ENCODE results near the gene TRIM41. TPM values are rescaled to one million over a fixed set of nuclear protein-coding genes. Genes with fewer than 3 reads are reported as not detected.
A peak's percentile ranks its signal among the peaks of the same experiment; 100 is the strongest.

TRIM41 gene
- total and polyA plus RNA-seq, 2 of the 13 experiments (the other 11 are each of a cell fraction or from before 2014, with no cell fraction given): 10.2 to 16.7 TPM

- no peak for ATAC-seq
- CTCF ChIA-PET (ENCODE audit: low intra/inter-chr PET ratio, low total read pairs): interaction anchor here (0.8 kb wide), 1 partner anchor 26 kb away, joined by 3 read pairs; no protein-coding TSS in a partner anchor
- no peaks in the 10 kb centered on the region for H3K79me2 ChIP-seq (ENCODE audit: insufficient read depth, low read length)
- peaks cover 49% of the 10 kb centered on the region for H3K4me1 ChIP-seq (ENCODE audit: insufficient read depth, low read length)
- peak overlapping the region; percentile 58 for H3K9ac ChIP-seq (ENCODE audit: insufficient read depth, low read depth, low read length)
- H3K27me3 ChIP-seq (ENCODE audit: control insufficient read depth in 1 of 2, insufficient read depth in 2 of 2, low read length in 2 of 2): no peaks in the 10 kb centered on the region; a peak in 1 of 5 replicates
- POLR2A ChIA-PET: interaction anchor here (0.7 to 2.3 kb wide), 10 partner anchors 8 to 76 kb away, joined by 3 to 20 read pairs (median 9); partner anchors contain the start of genes RACK1, TRIM41 and TRIM52
- peak overlapping the region; percentile 60 to 74 (median 61); a peak in 5 of 6 replicates for H3K4me3 ChIP-seq (replicated peaks in 1 of 3; ENCODE audit: insufficient read depth in 1 of 3, low read depth in 2 of 3, low read length in 3 of 3)
- intact Hi-C loops (cut with micrococcal nuclease; ENCODE audit: unreplicated experiment) (no loop called here), in situ Hi-C loops (cut with HindIII; ENCODE audit: extremely low pct_ligation_motif_present, low pct_unique_long_range_greater_than_20kb) (loop anchor here (5.0 kb wide), 1 partner anchor 37 kb away; the partner anchor contains the start of gene TRIM41)
- H3K36me3 ChIP-seq (replicated peaks in 1 of 2; ENCODE audit: control insufficient read depth in 1 of 2, insufficient read depth in 2 of 2, low read length in 2 of 2): no peaks in the 10 kb centered on the region
- no TSS peak for BruUV-seq (replicated peaks)
- no peak for DNase-seq (ENCODE audit: low spot score)
- peak overlapping the region; percentile 80 for H3K4me2 ChIP-seq (ENCODE audit: low read depth, low read length)
- H3K9me3 ChIP-seq (ENCODE audit: low read length): no peaks in the 10 kb centered on the region
- H3K27ac ChIP-seq (ENCODE audit: extremely low read length, insufficient read depth, low read length): peak overlapping the region; percentile 58
- 55% methylated on average over 16 of the region's 16 CpGs for WGBS (ENCODE audit: low lambda C conversion rate)
- no peak for FAIRE-seq
- H2AFZ ChIP-seq (ENCODE audit: low read length): peak overlapping the region; percentile 52
- H4K20me1 ChIP-seq (ENCODE audit: insufficient read depth, low read length): no peaks in the 10 kb centered on the region
- TF ChIP-seq YY1 (IDR thresholded peaks at IDR 0.05; ENCODE audit: insufficient read depth, insufficient replicate concordance, low read depth, low read length) (peak; percentile 13), NR0B2 (CRISPR knock-in tag; IDR thresholded peaks at IDR 0.05) (no peak), TBL1XR1 (IDR thresholded peaks at IDR 0.05; ENCODE audit: borderline replicate concordance, low read length, partially characterized antibody) (no peak), TRAFD1 (CRISPR knock-in tag; IDR thresholded peaks at IDR 0.05; ENCODE audit: borderline replicate concordance) (no peak), FOXK1 (CRISPR knock-in tag; IDR thresholded peaks at IDR 0.05; ENCODE audit: borderline replicate concordance, low read depth) (0 out of 2 replicates have a peak, but pooled peaks have one; percentile 4), ZFY (CRISPR knock-in tag; IDR thresholded peaks at IDR 0.05) (0 out of 2 replicates have a peak, but pooled peaks have one; percentile 17), ZKSCAN1 (IDR thresholded peaks at IDR 0.05; ENCODE audit: low read length) (no peak), HOXA3 (CRISPR knock-in tag; IDR thresholded peaks at IDR 0.05) (peak; percentile 54), ZNF615 (CRISPR knock-in tag; IDR thresholded peaks at IDR 0.05; ENCODE audit: borderline replicate concordance) (no peak), JARID2 (CRISPR knock-in tag; IDR thresholded peaks at IDR 0.05; ENCODE audit: insufficient replicate concordance) (no peak), RBAK (CRISPR knock-in tag; IDR thresholded peaks at IDR 0.05) (no peak), ZNF614 (CRISPR knock-in tag; IDR thresholded peaks at IDR 0.05; ENCODE audit: borderline replicate concordance) (no peak), GATA4 (IDR thresholded peaks at IDR 0.05; ENCODE audit: borderline replicate concordance, low read depth) (no peak), ZNF740 (CRISPR knock-in tag; IDR thresholded peaks at IDR 0.05) (no peak), ZNF530 (CRISPR knock-in tag; IDR thresholded peaks at IDR 0.05; ENCODE audit: low read depth) (no peak), PHF8 (CRISPR knock-in tag; IDR thresholded peaks at IDR 0.05) (peak; percentile 5; the same call in 1 of the 2 replicates), PBX3 (CRISPR knock-in tag; IDR thresholded peaks at IDR 0.05; ENCODE audit: borderline replicate concordance) (no peak), CENPT (CRISPR knock-in tag; IDR thresholded peaks at IDR 0.05; ENCODE audit: low read depth) (no peak), KLF13 (CRISPR knock-in tag; IDR thresholded peaks at IDR 0.05) (no peak), ZNF556 (CRISPR knock-in tag; IDR thresholded peaks at IDR 0.05; ENCODE audit: borderline replicate concordance) (no peak), RBM22 (optimal IDR thresholded peaks at IDR 0.05; ENCODE audit: low read length) (no peak), ZNF326 (CRISPR knock-in tag; IDR thresholded peaks at IDR 0.05; ENCODE audit: borderline replicate concordance) (no peak)
These were observed 38.2 kb upstream of the TRIM41 start for GRCh38 chr5:181184845-181185216.
